Measurements from ENCODE around the gene WNK2. TPM values are rescaled to one million over a fixed set of nuclear protein-coding genes. Genes with fewer than 3 reads are reported as not detected.

WNK2 gene
- total and polyA plus RNA-seq, 2 of the 4 experiments (the other 2 are of a cell fraction), result not detected

GRCh38 chr9:93169444-93169843 lies 14.5 kb upstream of the WNK2 start:
- Histone ChIP-seq H3K79me1 (ENCODE audit: low read depth in 1 of 2, low read length in 2 of 2) (no peaks in the 10 kb centered on the region), H3K9ac (ENCODE audit: low read depth, low read length) (no peak overlapping the region), H2BK5ac (ENCODE audit: low read depth, low read length, poor library complexity, severe bottlenecking) (no peak overlapping the region), H3K4me3 (ENCODE audit: insufficient read depth, low read depth, low read length) (no peak overlapping the region), H4K8ac (ENCODE audit: low read depth in 2 of 2, low read length in 2 of 2) (no peak overlapping the region), H3K23ac (ENCODE audit: low read depth, low read length) (no peak overlapping the region), H3K27me3 (ENCODE audit: control insufficient read depth, insufficient read depth, low read length) (peaks cover 31% of the 10 kb centered on the region), H2BK20ac (ENCODE audit: low read depth, low read length) (no peak overlapping the region), H3K4me1 (ENCODE audit: control insufficient read depth, insufficient read depth, low read length) (no peaks in the 10 kb centered on the region), H4K5ac (ENCODE audit: low read depth, low read length) (no peak overlapping the region), H3K4me2 (ENCODE audit: low read depth, low read length) (no peak overlapping the region), H3K18ac (ENCODE audit: low read depth, low read length) (no peak overlapping the region), H2BK15ac (ENCODE audit: low read depth, low read length) (no peak overlapping the region), H4K20me1 (ENCODE audit: insufficient read depth, low read length) (no peaks in the 10 kb centered on the region), H3K9me1 (ENCODE audit: insufficient read depth, low read length) (no peaks in the 10 kb centered on the region), H2BK120ac (ENCODE audit: low read depth, low read length) (no peak overlapping the region), H2AK5ac (ENCODE audit: low read depth, low read length) (no peak overlapping the region), H2AK9ac (replicated peaks; ENCODE audit: low read depth, low read length, poor library complexity) (no peak overlapping the region), H3K36me3 (ENCODE audit: control insufficient read depth, insufficient read depth, low read length) (no peaks in the 10 kb centered on the region), H2AFZ (replicated peaks; ENCODE audit: low read length, poor library complexity) (no peak overlapping the region), H3K27ac (ENCODE audit: insufficient read depth, low read length) (no peak overlapping the region), H4K91ac (ENCODE audit: insufficient read depth, low read depth, low read length) (no peak overlapping the region), H3K4ac (ENCODE audit: low read depth, low read length) (no peak overlapping the region), H3K56ac (ENCODE audit: extremely low read depth, insufficient read depth, low read length) (no peak overlapping the region), H3K9me3 (ENCODE audit: control insufficient read depth, insufficient read depth, low read length) (no peaks in the 10 kb centered on the region), H3K14ac (replicated peaks; ENCODE audit: low read depth, low read length) (no peak overlapping the region)
- no peak for ATAC-seq (ENCODE audit: low read depth)
- intact Hi-C loops (cut with micrococcal nuclease), result loop anchor here (10.0 kb wide), 2 partner anchors 215 to 795 kb away; no protein-coding TSS in a partner anchor
- DNase-seq, result no peak
- WGBS, 2 experiments (ENCODE audit: extremely low coverage in 2 of 2, insufficient read length in 1 of 2), result 80% methylated on average over 1 of the region's 1 CpG; no CpG with 5 or more reads in 1 of the 2 experiments
- in situ Hi-C loops (cut with MboI; ENCODE audit: low sequenced_read_pairs), result loop anchor here (25.0 kb wide), 1 partner anchor 793 kb away; the partner anchor contains the start of gene BARX1
- TF ChIP-seq CTCF (conservative IDR thresholded peaks at IDR 0.05; ENCODE audit: low read depth, low read length), result no peak
- TF ChIP-seq MAFK (IDR thresholded peaks at IDR 0.05; ENCODE audit: low read depth, low read length), result no peak
- no peak for TF ChIP-seq BHLHE40 (IDR thresholded peaks at IDR 0.05; ENCODE audit: low read depth, low read length)
- no peak for TF ChIP-seq MXI1 (IDR thresholded peaks at IDR 0.05; ENCODE audit: borderline replicate concordance, low read depth, low read length)
- TF ChIP-seq FOS (IDR thresholded peaks at IDR 0.05; ENCODE audit: low read depth, low read length), result no peak
- TF ChIP-seq POLR2A (IDR thresholded peaks at IDR 0.05; ENCODE audit: low read depth, low read length), result no peak
- no peak for TF ChIP-seq SMC3 (IDR thresholded peaks at IDR 0.05; ENCODE audit: low read depth, low read length)
- TF ChIP-seq RCOR1 (IDR thresholded peaks at IDR 0.05; ENCODE audit: insufficient replicate concordance, low read length), result no peak
- TF ChIP-seq MAZ (IDR thresholded peaks at IDR 0.05; ENCODE audit: borderline replicate concordance, low read depth, low read length), result no peak
- no peak for TF ChIP-seq CHD1 (IDR thresholded peaks at IDR 0.05; ENCODE audit: low read depth, low read length)
- no peak for TF ChIP-seq NFE2L2 (IDR thresholded peaks at IDR 0.05; ENCODE audit: low read depth, low read length)
- TF ChIP-seq RFX5 (IDR thresholded peaks at IDR 0.05; ENCODE audit: low read depth, low read length), result no peak
- TF ChIP-seq CEBPB (IDR thresholded peaks at IDR 0.05; ENCODE audit: low read depth, low read length), result no peak
- TF ChIP-seq ELK1 (IDR thresholded peaks at IDR 0.05; ENCODE audit: borderline replicate concordance, low read depth, low read length), result no peak
- no peak for TF ChIP-seq RAD21 (IDR thresholded peaks at IDR 0.05; ENCODE audit: low read length)
- CTCF ChIA-PET, result no interaction called here
- POLR2A ChIA-PET (ENCODE audit: unreplicated experiment), result no interaction called here
- dilution Hi-C loops (cut with HindIII; ENCODE audit: low sequenced_read_pairs, unreplicated experiment), result no loop called here
- no TSS peak for BruUV-seq (replicated peaks)

Data from IMR-90 (cell line).